NCI-H510A (cell line): ENCODE data around the gene ARID1B.

Source experiments
- DNase-seq: peaks from one replicate; lab custom pipeline; 2025; lab: John Stamatoyannopoulos, UW

ARID1B gene

DNA sequence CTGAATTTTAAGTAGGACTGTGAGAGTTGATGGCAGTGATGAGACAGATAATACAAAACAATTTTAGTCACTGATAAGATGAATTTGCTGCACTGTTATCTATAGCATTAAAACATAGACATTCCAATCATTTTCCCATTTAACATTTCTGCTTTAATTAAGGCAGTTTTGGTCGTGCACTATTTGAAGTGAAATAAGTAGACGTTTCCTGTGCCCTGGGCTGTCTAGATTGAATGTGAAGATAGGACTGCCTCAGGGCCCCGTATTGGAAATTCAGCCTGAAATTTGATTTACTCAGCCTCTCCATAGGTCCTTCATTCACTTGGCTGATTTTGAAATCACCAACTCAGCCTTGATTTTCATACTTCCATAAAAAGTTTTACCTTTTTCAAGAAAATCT is 48.3 kb downstream of the ARID1B start:
- no peak for DNase-seq

DNA sequence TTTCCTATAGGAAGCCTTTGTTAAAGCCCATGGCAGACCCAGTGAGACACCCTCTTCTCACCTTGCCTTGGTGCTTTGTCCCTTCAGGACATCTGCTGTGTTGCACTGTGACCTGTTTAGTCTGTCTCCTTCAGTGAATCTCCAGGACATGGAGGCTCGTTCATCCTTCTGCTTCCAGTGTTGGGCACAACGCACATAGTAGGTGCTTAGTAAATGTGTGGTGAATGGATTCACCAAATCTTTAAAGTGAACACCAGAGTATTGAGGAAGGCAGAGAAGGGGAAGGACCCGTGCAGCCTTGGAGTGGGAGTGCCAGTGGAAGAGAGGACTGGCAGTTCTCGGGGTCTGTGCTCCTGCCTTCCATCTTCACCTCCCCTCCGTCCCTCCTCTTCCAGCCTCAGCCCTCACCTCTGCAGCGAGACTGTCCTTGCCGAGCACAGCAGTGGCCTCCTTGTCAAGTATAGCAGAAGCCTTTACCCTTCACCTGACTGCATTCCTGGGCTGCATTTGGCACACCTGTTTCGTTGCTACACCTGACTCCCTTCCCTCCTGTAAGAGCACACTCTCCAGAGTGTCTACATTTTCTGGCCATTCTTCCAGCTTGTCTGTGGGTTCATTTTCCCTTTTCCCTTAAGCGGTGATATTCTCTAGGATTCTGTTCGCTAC is 49.2 kb downstream of the ARID1B start:
- no peak for DNase-seq

DNA sequence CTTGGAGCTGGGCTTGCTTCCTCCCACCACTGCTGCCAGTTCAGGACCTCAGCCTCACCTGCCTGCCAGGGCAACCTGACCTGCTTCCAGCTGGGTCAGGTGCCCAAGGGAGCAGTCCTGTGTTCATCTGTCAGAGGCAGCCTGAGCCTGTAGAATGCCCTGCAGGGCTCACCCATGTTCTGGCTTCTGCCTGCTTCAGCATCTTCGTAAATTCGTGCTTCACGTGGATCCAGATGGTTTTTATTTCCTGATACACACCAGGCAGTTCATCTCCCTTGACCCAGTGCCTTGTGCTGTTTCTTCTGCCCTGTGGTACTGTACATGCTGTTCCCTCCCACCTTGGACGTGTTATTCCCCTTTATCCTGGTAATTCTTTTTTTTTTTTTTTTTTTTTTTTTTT is 50.2 kb downstream of the ARID1B start:
- no peak for DNase-seq

DNA sequence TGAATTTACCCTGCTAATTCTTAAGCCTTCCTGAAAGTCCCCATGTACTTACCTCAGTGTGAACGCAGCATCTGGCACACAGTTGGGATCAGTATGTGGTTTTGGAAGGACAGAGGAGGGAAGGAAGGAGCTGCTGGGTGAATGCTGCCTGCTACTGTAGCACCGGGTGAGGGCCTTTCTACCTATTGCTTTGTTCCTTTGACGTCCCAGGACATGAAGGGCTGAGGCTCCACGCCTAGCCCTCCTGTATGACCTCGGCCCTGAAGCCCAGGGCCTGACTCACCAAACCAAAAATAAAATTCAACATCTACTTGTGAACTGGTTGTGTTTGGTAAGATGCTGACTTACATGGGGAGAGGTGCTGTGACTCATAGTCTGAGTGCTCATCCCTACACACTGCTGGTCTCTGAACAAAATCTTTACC is 51.1 kb downstream of the ARID1B start:
- no peak for DNase-seq

DNA sequence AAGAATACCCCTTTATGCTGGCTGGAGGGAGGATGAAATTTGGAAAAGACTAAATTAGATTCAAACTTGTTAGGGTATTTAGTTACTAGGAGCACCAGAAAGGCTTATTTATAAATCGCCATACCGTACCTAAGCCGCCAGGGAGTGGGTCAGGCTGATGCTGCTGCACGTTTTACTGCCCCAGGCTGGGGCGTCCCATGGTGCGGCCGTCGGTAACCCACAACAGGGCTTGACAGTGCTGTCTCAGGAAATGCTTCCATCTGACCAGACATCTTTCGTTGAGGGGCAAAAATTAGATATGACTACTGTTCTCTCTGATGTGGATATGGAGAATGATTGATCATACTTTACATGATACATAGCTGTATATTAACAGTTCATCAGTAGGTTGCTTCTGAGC is 52.9 kb downstream of the ARID1B start:
- DNase-seq = no peak

DNA sequence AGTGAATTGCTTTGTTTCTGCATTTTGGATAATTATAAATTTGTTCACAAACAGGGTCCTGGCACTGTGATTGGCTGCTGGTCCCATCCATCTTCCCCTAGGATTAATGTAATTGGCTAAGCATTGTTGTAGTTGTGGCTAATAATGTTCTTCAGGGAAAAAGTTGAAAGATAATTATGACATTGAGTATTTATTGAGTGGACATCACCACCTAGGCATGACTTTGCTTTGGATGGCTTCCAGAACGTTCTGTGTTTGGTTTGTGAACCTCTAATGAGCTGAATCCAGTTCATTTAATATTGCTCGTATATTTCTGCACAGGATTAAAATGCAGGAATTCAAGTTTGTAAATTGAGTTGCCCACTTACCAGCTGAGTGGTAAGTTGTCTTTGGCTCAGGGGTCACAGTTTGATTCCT is 55.1 kb downstream of the ARID1B start:
- DNase-seq = no peak

DNA sequence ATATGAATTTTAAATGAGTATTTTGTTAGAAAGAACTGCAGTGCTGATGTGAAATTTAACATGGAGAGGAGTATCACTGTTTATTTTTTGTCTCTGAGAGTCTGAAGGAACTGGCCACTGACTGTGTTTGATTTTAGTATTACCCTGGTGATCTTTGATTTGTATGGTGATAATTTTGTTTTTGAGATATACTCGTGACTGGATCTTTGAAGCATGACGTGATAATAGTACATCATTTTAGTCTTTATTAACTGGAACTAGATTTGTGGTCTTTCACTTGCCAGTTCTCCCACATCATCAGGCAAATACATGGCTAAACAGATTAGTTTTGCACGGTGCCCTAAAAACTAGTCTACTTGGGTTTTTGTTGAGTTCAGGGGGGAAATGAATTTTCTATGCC is 55.5 kb downstream of the ARID1B start:
- DNase-seq = no peak

DNA sequence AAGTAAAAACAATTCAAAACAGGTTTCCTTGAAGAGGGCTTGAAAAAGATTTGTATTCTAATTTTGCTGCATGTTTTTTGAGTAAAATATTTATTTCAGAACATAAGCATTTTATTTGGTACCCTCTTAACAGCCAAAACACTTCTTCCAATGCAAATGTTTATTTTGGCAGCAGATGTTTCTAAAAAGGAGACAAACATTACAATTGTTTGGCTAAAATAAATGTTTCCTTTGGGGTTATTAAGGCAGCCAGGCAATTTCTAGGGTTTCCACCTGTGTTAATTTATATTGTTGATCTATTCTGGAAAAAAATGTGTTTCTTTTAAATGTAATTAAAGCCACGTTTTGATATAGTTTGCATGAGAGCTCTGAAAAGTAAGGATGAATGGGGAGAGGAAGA is 56.6 kb downstream of the ARID1B start:
- no peak for DNase-seq

DNA sequence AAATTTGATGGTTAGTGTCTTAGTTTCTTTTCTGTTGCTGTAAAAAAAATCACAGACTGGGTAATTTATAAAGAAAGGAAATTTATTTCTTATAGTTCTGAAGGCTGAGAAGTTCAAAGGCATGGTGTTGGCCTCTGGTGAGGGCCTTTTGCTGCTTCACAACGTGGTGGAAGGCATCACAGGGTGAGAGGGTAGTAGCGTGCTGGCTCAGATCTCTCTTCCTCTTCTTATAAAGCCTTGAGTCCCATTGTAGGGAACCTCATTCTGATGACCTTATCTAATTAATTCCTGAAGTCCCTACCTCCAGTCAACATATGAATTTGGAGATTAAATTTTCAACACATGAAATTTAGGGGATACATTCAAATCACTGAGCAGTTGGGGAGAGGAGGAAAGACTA is 62.0 kb downstream of the ARID1B start:
- DNase-seq = no peak

DNA sequence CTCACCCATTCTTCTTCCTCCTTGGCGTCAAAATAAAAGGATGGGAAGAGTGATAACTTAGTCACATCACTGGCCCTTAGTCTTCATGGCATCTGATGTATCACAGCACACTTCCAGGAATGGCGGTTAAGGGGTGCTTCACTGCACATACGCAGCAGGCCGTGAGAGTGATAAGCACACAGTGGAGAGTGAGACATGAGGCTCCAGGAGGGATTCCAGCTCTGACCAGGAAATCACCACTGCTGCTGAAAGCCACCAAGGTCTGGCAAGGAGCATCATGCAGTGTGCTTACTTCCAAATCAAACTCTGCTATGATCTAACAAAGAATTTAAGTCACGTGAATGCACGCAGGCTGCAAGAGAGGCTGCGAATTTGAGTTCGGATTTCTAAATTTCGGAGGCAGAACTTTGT is 62.4 kb downstream of the ARID1B start:
- DNase-seq = no peak

DNA sequence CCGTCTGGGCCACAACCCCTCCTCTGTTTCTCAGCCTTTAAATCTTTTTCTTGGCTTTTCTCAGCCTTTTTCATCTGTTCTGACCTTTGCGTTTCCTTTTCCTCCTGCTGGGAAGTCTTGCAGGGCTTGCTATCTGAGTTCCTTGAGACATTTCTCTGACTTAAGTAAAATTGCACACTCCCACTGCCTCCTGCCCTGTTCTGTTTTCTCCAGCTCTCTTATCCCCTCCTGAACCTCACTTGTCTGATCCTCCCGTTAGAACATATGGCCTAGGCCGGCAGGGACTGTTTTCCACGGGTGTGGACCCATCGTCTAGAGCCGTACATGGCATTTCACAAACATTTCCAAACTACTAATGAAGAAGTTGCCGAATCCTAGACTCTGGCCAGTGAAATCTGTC is 63.0 kb downstream of the ARID1B start:
- DNase-seq = no peak

DNA sequence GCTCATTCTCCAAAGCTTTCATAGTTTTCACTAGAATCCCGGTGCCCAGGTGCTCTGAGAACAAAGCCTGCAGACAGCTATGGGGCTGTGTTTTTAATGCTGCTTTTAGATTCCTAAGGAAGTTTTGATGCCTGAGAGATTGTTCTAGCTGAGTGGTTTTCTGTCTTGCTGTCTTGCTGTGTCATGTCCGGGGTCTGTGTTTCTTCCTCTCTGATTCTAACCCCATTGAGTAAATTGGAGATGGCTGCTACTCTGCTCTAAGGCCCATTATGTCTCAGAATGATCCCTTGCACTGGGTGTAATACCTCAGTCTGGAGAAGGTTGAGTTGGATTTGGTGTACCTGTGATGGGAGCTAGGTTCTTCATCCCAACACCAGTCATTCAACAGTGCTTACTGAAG is 63.4 kb downstream of the ARID1B start:
- DNase-seq = no peak

DNA sequence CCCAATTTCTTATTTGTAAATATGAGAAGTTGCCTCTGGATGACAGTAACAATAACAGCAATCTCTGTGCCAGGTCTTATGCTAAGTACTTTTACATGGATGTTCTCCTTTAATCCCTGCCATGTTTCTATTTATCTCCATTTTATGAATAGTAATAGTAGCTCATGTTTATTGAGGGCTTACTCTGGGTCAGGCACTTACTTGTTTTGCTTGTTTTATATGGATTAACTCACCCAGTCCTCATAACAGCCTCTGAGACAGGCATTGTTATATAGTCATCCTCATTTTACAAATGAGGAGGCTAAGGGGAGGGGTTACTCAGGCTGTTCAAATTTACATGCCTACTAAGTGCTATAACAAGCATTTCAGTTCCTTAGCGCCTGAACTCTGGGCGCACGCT is 64.3 kb downstream of the ARID1B start:
- DNase-seq = no peak

DNA sequence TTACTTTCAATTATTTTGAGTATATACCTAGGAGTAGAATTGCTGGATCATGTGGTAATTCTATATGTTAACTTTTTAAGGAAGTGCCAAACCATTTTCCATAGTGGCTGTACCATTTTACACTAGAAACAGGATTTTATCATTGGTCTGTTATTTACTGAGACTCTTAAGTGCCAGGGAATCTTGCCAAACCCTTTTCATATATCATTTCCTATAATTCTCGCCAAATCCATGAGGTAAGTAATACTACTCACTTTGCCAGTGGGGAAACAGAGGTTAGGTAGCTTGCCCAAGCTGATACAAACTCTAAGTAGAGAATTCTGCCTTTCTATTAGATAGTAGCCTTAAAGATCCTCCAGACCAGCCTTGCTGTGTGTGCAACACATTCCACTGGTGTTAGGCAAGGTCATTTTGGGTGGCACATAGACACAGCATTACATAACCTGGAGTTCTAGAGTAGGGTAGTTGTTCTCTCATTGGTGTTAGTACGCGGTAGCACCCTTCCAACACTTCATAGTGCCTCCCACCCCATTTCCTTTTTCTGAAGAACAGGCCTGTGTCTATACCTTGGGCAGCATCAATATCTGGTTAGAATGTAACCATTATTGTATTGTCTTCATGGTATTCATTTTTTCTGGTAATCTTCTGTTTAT is 65.5 kb downstream of the ARID1B start:
- DNase-seq = no peak

DNA sequence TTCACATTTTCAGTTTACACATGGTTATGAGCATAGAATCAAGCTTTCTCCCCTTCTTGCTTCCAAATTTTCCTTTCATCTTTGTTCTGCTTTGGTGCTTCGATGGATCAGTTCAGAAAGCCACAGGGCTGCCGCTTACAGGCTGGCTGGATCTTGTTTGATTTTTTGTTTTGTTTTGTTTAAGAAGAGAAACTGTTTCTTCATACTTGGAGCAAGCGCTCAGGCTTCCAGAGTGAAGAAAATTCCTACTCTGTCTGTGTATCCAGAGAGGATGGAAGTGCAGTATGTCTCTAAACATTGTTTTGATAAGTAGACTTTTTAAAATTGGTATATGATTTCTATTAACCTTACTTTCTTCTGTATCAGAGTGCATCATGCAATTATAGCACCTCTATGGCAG is 66.9 kb downstream of the ARID1B start:
- DNase-seq = no peak

DNA sequence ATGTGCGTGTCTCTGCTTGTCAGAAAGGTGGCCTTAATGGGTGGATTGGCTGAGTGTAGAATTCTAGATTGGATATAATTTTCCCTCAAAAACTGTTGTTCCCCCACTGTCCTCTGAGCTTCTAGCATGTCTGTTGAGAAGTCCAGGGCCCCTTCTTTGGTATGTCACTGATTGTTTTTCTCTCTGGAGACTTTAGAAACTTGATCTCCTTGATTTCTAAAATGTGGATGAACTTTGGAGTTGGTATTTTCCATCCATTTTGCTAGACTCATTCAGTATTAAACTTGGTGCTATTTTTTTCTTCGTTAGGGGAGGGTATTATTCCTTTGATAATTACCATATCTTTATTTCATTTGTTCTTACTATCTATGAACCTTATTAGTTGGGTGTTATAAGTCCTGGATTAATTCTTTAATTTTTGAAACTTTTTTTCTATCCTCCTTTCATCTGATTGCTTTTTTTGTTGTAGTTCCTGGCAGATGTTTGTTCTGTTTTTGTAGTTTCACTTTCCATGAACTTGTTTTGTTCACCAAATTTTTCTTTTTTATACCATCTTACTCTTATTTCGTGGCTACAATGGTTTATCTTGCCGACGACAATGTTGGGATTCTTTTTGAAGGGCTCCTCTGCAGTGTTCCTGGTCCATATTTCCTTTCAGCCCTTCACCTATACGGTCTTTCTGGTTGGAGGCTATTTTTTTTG is 68.4 kb downstream of the ARID1B start:
- DNase-seq = no peak

DNA sequence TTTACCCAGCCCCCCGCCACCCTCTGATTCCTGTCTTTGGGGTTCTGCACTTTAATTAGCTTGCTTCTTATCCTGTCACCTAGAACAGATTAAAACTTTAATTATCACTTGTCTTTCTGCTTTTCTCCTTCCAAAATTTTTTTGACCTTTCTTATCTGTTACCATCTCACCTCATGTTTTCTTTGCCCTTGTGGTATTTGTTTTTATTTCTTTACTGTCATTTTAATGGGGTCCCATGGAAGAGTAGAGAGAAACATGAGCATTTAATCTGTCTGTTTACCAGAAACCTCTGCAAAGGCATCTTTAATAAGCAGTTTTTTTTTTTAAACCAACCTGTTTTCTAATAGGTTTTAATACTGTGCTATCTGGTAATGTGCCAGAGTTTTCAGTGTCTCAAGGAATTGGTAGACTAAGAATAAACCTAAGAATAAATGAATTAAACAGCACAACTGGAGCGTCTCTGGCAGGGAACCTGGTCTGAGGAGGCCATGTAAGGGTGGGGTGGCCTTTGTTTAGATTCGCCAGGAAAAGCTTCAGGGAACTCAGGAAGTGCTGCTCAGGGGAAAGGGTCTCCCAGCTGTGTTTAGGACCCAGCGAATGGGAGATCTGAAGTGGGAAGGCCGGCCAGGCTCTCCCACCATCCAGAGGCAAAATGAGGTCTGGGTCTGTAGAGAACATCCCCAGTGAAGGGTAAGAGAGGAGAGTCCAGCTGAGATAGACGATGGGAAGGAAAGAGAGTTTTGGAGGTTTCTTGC is 69.8 kb downstream of the ARID1B start:
- DNase-seq = no peak

DNA sequence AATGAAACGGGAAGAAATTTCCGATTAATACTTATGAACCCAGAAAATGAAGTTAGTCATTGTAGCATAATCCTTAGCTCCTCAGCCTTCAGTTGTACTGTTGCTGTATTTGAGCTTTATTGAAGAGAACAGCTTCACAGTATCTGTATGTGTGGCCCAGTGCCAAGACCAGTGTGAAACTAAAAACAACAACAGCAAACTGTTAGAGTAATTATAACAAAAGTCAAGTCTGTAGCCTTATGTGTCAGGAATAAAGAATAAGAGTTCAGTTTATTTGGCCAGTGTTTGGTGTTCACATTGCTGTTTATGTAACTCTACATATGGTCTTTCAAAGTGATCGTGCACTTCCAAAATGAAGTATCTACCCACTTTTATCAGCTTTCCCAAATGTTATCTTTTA is 70.9 kb downstream of the ARID1B start:
- DNase-seq = no peak

DNA sequence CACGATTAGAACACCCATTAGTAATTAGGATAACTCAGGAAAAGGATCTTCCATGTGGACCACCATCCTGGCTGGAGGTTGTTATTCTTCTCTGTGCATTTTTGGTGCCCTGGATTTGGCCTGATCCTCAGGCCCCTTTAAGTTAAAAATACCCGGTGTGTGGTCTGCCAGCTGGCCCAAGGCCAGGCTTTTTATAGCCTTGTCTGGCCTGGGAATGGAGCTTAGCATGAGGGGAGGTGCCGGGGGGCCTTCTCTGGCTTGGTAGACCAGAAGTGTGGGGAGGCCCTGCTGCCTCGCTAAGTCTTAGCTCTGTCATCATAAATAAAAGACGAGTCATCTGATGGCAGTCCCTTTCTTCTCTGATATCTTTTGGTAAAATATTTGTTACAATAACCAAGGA is 71.4 kb downstream of the ARID1B start:
- no peak for DNase-seq

DNA sequence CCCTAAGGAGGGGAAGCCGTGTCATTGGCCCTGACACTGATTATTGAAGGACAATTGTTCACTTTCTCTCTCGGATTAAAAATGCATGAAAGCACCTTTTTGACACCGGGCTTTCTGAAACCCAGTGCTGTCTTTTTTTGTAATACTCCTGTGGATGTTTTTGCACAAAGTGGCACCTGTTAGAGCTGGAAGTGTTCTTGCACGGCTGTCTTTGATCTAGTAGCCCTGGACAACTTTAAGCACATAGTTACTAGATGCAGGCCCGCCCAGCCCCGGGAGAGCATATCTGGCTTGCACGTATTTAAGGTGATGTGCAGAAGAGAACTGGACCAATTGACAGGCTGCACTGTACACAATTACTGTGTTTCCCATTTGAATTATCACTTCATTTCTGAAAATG is 72.6 kb downstream of the ARID1B start:
- no peak for DNase-seq

DNA sequence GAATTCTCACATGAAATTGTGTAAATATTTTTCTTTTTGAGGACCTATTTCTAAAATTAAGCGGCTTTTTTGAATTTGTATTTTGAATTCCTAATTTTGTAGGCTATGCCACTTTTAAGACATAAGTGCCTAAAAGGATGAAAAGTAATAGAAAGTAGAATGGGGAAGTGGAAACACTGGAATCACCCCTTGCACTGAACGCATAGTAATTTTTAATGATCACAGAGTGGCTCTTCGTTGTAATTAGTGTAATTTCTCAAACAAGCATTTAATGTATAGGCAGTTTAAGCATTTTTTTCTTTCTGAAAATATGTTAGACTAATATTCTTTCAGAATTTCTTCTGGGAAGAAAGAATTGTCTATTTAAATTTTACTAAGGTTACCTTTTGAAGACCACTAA is 73.2 kb downstream of the ARID1B start:
- no peak for DNase-seq

DNA sequence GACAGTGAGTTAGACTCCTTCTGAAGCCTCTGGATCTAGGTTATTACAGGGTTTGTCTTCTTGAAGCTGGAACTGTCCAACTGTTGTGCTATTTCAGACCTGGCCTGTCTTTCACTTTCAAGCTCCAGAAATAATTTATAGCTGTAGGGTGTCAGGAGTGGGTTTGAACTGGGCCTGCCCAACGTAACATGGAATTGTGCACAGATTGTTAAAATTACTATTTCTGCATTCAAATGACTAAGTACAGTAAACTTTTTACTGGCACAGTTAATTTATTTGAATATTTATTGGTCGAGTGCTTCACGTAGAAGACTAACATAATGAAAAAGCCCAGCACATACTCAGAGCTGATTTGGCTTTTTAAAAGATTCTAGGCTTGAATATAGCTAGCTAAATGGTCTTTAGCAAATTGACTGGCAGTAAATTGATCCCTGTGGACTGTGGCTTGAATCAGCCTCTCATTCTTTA is 74.3 kb downstream of the ARID1B start:
- no peak for DNase-seq
